ENCODE measurements around the gene CACNA1B.

DNA sequence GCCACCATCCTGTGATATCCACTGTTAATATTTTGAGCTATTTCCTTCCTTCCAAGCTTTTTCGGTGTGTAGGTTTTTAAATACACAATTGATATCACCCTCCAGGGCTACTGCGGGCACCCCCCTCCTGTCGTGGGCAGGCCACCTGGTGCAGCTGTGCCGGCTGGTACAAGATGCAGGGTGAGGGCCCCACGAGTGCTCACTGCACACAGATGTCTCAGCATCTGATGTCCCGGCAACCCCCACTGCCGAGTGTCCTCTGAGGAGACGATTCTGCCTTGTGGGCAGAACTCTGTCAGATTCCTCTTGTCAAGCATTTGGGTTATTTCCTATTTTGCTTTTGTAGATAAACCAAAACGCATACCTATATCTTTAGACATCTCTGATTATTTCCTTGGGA is 25.1 kb downstream of the CACNA1B start:
- TF ChIP-seq, protein P1, sequence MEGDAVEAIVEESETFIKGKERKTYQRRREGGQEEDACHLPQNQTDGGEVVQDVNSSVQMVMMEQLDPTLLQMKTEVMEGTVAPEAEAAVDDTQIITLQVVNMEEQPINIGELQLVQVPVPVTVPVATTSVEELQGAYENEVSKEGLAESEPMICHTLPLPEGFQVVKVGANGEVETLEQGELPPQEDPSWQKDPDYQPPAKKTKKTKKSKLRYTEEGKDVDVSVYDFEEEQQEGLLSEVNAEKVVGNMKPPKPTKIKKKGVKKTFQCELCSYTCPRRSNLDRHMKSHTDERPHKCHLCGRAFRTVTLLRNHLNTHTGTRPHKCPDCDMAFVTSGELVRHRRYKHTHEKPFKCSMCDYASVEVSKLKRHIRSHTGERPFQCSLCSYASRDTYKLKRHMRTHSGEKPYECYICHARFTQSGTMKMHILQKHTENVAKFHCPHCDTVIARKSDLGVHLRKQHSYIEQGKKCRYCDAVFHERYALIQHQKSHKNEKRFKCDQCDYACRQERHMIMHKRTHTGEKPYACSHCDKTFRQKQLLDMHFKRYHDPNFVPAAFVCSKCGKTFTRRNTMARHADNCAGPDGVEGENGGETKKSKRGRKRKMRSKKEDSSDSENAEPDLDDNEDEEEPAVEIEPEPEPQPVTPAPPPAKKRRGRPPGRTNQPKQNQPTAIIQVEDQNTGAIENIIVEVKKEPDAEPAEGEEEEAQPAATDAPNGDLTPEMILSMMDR (IDR thresholded peaks at IDR 0.05; ENCODE audit: low read length) = no peak
- TF ChIP-seq EZH2 (optimal IDR thresholded peaks at IDR 0.05; ENCODE audit: low read depth, low read length) (no peak), EZH2phosphoT487 (IDR thresholded peaks at IDR 0.05; ENCODE audit: low read length) (no peak)
